T-helper 2 cell treated with Interferon-gamma antibody and Interleukin-4, amounts not matched to agents 5 μg/mL and 100 μg/mL, for 36 hours (primary cell): ENCODE results near the gene NXN.
"Not testable (repeated sequence)": the region's sequence is repeated elsewhere in the genome, so short reads cannot be mapped to it uniquely, and the experiment has no call there.

Experiments used
- DNase-seq: peaks from one replicate; pipeline ENCODE4 v3.0.0; 2021; ENCODE audit warnings: low spot score
- H3K27ac Mint-ChIP-seq: one replicate; pipeline ENCODE4 v1.8.0; 2021; ENCODE audit warnings: mild to moderate bottlenecking, mixed read lengths
- H3K27me3 Mint-ChIP-seq: one replicate; pipeline ENCODE4 v1.8.0; 2021; ENCODE audit warnings: low read depth, mixed read lengths
- H3K36me3 Mint-ChIP-seq: one replicate; pipeline ENCODE4 v1.8.0; 2021; ENCODE audit warnings: low read depth, mixed read lengths
- H3K4me1 Mint-ChIP-seq: one replicate; pipeline ENCODE4 v1.8.0; 2021; ENCODE audit warnings: low read depth, mixed read lengths
- H3K4me3 Mint-ChIP-seq: one replicate; pipeline ENCODE4 v1.8.0; 2022; ENCODE audit warnings: mild to moderate bottlenecking, moderate library complexity, mixed read lengths
- H3K9me3 Mint-ChIP-seq: one replicate; pipeline ENCODE4 v1.8.0; 2021; ENCODE audit warnings: mixed read lengths

NXN gene

DNA sequence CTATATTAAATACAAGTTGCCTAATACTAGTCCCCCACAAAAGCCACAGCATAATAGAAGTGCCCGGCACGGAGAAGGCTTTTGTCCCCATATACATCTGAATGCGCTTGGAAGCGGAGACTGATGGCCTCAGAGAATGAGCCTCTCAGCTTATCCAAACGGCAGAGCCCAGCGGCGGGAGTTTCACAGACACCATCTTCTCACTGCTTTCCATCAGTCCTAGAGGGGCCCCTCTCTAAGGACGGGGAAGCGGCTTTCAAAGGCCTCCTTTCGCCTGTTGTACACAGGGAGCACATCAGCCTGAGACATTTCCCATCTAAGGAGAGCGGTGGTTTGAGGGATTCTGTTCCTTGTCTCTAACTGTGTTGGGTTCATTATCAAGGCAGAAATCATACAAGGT is 16.9 kb downstream of the NXN start:
- Mint-ChIP-seq H3K27ac (no peak overlapping the region), H3K36me3 (no peaks in the 10 kb centered on the region), H3K4me3 (no peak overlapping the region), H3K4me1 (no peaks in the 10 kb centered on the region), H3K9me3 (no peaks in the 10 kb centered on the region), H3K27me3 (peaks cover 3% of the 10 kb centered on the region)
- DNase-seq: no peak

DNA sequence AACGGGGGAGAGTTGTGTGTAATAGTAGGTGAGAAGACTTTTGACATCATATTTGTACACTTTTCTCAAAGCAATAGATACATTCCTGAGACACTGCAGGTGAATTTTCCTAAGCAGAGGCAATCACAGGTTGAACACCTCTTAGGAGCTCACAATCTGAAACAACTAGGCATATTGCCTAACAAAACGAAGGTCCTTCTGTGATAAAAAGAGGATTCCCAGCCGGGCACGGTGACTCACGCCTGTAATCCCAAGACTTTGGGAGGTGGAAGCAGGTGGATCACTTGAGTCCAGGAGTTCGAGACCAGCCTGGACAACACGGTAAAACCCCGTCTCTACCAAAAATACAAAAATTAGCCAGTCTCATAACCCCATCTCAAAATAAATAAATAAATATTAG is 17.4 kb downstream of the NXN start:
- no peaks in the 10 kb centered on the region for H3K4me1 Mint-ChIP-seq
- H3K27ac Mint-ChIP-seq: no peak overlapping the region
- H3K36me3 Mint-ChIP-seq: no peaks in the 10 kb centered on the region
- H3K9me3 Mint-ChIP-seq: no peaks in the 10 kb centered on the region
- H3K4me3 Mint-ChIP-seq: no peak overlapping the region
- no peak for DNase-seq
- peaks cover 3% of the 10 kb centered on the region for H3K27me3 Mint-ChIP-seq

DNA sequence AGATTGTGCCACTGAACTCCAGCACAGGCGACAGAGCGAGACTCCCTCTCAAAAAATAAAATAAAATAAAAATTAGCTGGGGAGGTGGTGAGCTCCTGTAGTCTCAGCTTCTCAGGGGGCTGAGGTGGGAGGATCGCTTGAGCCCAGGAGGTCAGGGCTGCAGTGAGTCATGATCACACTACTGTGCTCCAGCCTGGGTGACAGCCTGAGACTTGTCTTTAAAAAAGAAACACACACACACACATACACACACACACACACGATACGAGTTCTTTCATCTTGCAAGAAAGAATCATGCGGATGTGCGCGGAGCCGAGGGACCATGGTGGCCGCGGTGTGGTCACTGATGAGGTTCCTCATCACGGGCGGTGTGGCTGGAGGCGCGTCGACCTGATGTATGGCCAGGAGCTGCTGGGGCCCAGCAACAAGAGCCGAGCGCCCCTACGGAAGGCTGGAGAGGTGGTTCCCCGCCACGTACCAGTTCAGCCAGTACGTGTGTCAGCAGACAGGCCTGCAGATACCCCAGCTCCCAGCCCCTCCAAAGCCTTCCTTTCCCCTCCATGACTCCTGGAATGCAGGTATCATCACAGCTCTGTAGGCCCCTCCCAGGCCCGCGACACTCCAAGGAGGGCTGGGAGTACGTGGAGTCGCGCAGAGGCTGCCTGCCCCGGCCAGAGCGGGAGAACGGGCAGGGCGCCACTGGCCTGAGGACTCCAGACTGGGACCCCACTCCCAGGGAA is 20.7 kb downstream of the NXN start:
- Mint-ChIP-seq H3K9me3 (no peaks in the 10 kb centered on the region), H3K27me3 (no peaks in the 10 kb centered on the region), H3K4me1 (no peaks in the 10 kb centered on the region), H3K4me3 (no peak overlapping the region), H3K27ac (no peak overlapping the region), H3K36me3 (no peaks in the 10 kb centered on the region)
- no peak for DNase-seq

DNA sequence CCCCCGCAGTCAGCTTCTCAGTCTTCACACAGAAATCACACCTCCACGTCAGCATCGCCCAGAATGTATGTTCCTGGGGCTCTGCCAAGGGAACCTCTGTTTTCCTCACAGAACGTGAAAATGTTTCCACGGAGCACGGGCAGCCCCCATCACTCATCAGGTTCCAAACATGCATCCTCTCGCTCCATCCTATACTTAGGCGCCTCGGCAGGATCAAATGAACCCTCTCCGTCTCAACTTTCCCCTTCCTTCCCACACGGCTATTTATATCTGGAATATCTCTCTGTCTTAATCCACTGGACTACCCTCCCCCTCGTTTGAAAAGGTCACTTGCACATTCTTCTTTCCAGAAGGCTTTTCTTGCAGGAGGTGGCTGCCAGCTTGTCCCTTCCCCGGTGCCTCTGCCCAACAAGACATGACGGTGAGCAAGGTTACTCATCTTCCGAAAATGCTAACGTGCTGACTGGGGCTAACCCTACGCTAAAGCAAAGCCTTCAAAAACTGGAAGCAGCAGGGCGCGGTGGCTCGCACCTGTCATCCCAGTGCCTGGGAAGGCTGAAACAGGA is 21.6 kb downstream of the NXN start:
- Mint-ChIP-seq H3K27me3 (no peaks in the 10 kb centered on the region), H3K9me3 (no peaks in the 10 kb centered on the region), H3K4me3 (no peak overlapping the region), H3K27ac (no peak overlapping the region), H3K36me3 (no peaks in the 10 kb centered on the region), H3K4me1 (no peaks in the 10 kb centered on the region)
- no peak for DNase-seq

DNA sequence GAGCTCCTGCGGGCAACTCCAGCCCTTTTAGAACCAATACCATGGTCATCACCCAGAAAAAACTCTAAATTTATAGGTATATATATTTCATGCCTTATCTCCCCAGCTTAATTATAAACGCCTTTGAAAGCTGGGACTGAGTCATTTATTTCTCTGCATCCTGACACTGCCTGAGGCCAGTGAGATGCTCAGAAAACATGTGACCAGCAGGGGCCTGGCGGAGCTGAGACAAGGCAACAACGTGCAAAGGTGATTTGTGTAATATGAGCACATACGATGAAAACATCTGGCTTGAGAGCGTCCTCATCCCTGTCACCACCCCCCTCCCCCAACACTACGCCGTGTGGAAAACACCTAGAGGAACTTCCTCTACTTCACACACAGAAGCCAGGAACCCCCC is 22.7 kb downstream of the NXN start:
- Mint-ChIP-seq H3K36me3 (no peaks in the 10 kb centered on the region), H3K27me3 (no peaks in the 10 kb centered on the region), H3K27ac (no peak overlapping the region), H3K9me3 (no peaks in the 10 kb centered on the region), H3K4me3 (no peak overlapping the region), H3K4me1 (no peaks in the 10 kb centered on the region)
- no peak for DNase-seq

DNA sequence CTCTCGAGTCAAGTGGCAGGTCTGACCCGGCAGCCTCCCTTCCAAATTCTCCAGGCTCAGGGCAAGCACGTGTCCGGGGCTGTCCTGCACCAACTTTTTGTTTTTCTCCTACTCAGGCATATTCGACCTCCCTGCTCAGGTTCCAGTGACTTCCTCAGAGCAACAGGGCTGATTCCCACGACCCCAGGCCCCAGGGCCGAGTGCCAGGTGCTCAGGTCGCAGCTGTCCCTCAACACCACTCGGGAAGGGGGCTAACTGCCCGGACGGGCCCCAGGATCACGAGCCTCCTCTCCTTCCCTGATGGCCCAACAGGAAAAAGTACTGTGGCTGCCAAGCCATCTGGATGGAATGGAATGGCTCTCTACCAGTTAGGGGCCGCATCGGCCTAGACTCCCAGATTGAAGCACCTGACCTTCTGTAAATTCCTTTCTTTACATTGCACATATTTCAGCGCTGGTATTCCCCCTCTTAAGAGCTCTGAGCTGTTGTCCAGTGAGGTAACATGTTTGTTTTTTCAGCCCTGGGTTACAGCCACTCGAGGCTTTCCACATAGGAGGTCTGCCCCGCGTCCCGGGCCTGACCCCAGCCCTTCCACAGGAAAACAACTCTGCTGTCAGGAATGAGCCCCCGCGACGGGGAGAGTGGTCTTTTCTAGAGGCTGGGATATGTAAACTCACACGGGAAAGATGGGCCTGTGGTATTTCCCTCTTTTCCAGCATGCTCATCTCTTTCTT is 25.0 kb downstream of the NXN start:
- DNase-seq: no peak
- Mint-ChIP-seq H3K9me3 (no peaks in the 10 kb centered on the region), H3K4me1 (no peaks in the 10 kb centered on the region), H3K27ac (no peak overlapping the region), H3K27me3 (peaks cover 7% of the 10 kb centered on the region), H3K36me3 (no peaks in the 10 kb centered on the region), H3K4me3 (no peak overlapping the region)

DNA sequence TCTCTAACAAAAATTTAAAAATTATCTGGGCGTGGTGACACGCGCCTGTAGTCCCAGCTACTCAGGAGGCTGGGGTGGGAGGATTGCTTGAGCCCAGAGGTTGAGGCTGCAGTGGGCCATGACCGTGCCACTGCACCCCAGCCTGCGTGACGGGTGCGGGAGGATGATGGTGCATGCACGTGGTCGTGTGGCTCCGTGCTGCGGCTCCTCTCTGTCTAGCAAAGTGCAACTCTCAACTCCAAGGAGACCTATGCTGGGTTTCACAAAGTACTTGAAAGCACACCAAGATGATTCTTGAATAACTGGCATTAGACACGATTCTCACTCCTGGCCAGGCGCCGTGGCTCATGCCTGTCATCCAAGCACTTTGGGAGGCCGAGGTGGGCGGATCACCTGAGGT is 25.8 kb downstream of the NXN start:
- H3K4me3 Mint-ChIP-seq: no peak overlapping the region
- peaks cover 7% of the 10 kb centered on the region for H3K27me3 Mint-ChIP-seq
- H3K4me1 Mint-ChIP-seq: no peaks in the 10 kb centered on the region
- no peaks in the 10 kb centered on the region for H3K36me3 Mint-ChIP-seq
- H3K9me3 Mint-ChIP-seq: no peaks in the 10 kb centered on the region
- no peak overlapping the region for H3K27ac Mint-ChIP-seq
- DNase-seq: no peak

DNA sequence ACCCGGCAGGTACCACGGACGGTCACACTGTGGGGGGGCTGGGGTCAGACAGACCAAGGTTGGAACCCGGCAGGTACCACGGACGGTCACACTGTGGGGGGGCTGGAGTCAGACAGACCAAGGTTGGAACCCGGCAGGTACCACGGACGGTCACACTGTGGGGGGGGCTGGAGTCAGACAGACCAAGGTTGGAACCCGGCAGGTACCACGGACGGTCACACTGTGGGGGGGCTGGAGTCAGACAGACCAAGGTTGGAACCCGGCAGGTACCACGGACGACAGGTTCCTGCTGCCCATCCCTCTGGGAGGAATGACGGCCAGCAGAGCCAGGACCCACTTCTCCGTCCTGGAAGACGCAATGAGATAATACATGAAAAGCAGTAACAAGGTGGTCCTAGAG is 27.0 kb downstream of the NXN start:
- H3K27ac Mint-ChIP-seq, H3K4me3 Mint-ChIP-seq, H3K27me3 Mint-ChIP-seq, DNase-seq, H3K9me3 Mint-ChIP-seq, H3K4me1 Mint-ChIP-seq, H3K36me3 Mint-ChIP-seq: not testable (repeated sequence)

DNA sequence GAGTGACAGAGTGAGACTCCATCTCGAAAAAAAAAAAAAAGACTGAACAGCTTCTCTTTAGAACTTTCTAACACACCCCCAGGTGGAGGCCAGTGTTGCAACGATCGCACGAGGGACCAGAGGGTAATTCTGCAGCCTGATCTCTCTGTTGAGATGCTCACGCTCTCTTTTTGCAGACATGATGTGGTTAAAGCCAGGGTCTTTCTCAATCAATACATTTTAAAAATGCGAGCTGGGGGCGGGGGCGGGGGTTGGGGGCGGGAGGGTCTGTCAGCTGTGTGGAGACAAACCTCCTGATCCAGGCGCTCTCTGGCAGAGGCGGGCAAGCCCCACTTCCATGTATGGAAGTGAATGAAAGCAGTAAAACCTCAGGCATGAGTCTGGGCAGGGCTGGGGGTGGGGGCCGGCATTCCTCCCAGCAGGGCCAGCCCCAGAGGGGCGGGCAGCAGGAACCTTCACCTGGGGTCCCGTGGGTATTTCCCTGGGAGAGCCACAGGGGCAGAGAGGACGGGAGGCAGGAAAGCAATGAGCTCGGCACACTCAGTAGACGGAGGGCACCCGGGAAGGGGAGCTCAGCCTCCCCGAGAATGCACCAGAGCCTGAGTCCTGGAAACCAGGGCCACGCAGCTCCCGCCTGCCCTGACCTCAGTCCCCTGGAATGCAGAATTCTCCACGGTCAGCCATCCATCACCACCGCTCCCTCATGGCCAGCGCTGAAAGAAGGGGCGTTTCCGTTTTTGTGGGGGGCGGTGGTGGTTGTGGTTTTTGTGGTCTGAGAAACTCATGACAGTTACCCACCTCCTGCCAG is 28.0 kb downstream of the NXN start:
- Mint-ChIP-seq H3K4me1 (no peaks in the 10 kb centered on the region), H3K4me3 (no peak overlapping the region), H3K9me3 (no peaks in the 10 kb centered on the region), H3K27me3 (peaks cover 7% of the 10 kb centered on the region), H3K36me3 (no peaks in the 10 kb centered on the region), H3K27ac (no peak overlapping the region)
- DNase-seq: no peak

DNA sequence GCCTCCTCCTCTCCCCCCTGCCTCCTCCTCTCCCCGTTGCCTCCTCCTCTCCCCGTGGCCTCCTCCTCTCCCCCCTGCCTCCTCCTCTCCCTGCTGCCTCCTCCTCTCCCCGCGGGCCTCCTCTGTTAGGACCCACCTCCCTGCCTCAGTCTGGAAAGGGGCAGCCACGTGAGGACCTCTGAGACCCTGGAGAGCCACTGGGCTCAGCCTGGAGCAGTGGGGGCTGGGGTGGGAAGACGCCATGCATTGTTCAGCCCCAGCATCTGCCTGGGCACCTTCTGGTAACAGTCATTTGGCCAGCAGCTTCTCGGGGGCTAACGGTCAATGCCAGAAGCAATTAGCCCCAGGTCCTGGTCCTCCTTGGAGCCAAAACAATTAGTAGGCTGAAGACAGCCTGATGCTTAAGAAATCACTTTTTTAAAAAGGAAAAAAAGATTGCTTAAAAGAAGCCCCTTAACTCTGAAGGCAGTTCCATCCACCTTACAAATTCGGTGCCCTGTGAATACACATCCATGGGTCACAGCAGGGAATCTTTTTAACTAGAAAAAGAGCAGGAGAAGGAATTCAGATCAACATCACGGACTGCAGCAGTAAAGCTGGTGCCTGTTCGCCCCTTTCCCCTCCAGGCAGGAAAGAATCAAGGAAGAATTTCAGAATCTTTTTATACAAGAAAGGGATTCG is 29.8 kb downstream of the NXN start:
- H3K4me3 Mint-ChIP-seq: no peak overlapping the region
- H3K9me3 Mint-ChIP-seq: no peaks in the 10 kb centered on the region
- H3K36me3 Mint-ChIP-seq: no peaks in the 10 kb centered on the region
- H3K27me3 Mint-ChIP-seq: peaks cover 7% of the 10 kb centered on the region
- no peak overlapping the region for H3K27ac Mint-ChIP-seq
- no peak for DNase-seq
- H3K4me1 Mint-ChIP-seq: no peaks in the 10 kb centered on the region

DNA sequence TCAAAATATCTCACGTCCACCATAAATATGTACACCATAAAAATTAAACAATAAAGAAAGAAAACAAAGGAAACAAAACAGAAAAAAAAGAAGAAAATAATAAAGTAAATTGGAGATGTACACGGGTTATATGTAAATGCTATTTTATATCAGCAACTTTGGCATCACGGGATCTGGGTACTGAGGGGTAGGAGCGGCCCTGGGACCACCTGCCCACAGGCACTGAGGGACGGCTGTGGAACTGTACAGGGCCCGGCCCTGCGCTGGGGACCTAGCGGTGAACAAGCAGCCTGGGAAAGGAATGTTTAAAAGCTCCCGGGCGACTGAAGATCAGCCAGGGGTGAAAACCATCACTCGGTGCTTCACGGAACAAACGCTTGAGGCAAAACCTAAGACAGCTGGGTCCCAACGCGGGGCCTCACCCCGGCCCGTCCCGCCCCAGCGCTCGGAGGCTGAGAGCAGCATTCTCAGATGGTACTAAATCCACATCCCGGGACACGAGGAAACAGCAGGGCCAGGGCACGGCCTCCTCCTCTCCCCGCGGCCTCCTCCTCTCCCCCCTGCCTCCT is 31.2 kb downstream of the NXN start:
- H3K36me3 Mint-ChIP-seq: no peaks in the 10 kb centered on the region
- no peak for DNase-seq
- no peak overlapping the region for H3K4me3 Mint-ChIP-seq
- no peaks in the 10 kb centered on the region for H3K4me1 Mint-ChIP-seq
- no peaks in the 10 kb centered on the region for H3K9me3 Mint-ChIP-seq
- H3K27ac Mint-ChIP-seq: no peak overlapping the region
- peaks cover 7% of the 10 kb centered on the region for H3K27me3 Mint-ChIP-seq

DNA sequence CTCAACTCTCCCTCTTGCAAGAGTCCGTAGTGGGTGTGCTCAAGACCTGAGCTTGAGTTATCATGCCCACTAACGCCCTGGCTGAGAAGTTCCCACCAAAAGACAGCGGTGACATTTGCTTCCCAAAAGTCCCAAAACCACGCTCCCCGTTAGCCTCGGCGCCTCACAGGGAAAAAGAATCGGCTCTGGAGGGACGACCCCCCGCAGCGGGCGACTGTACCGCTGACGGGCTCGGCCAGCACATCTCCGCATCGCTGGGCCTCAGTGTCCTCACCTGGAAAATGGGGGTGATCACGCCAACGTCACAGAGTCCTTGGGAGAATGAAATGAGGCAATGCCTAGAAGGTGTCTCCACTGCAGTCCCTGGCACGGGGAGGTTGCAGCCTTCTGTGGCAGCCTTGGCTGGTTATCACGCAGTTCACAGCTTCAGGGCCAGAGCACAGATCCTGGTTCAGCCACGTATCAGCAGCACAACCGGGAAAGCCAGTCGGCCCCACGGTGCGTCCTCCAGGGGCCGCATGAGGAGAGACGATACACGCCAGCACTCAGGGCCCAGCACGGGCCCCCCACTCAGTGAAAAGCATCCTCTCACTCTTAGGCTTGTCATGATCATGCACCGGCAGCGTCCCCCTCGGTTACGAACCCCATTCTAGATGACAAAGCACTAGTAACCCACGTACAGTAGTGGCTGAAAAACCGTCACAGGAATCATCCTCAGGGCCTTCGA is 32.9 kb downstream of the NXN start:
- peaks cover 7% of the 10 kb centered on the region for H3K27me3 Mint-ChIP-seq
- H3K9me3 Mint-ChIP-seq: no peaks in the 10 kb centered on the region
- H3K4me1 Mint-ChIP-seq: no peaks in the 10 kb centered on the region
- no peak overlapping the region for H3K4me3 Mint-ChIP-seq
- no peak for DNase-seq
- H3K27ac Mint-ChIP-seq: no peak overlapping the region
- no peaks in the 10 kb centered on the region for H3K36me3 Mint-ChIP-seq

DNA sequence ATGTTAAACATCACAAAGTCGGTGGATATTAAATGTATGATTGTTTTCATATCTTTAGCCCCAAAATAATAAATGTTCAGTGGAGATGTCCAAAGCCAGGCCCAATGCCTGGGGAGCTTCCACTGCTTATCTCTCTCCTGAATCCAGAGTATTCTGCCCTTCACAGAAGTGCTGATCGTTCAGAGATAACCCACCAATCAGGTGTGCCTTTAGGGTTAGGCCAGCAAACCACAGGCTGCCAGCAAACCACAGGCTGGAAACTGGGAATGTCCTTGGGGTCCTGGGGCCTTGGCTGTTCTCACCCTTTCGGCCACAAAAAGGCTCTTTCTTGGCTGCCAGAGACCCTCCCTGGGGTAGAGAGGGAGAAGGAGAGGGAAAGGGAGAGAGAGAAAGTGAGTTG is 33.9 kb downstream of the NXN start:
- Mint-ChIP-seq H3K27ac (no peak overlapping the region), H3K36me3 (no peaks in the 10 kb centered on the region), H3K9me3 (no peaks in the 10 kb centered on the region), H3K27me3 (peaks cover 5% of the 10 kb centered on the region), H3K4me3 (no peak overlapping the region), H3K4me1 (no peaks in the 10 kb centered on the region)
- DNase-seq: no peak
